ENCODE results near the gene CASQ2.

CASQ2 gene

DNA sequence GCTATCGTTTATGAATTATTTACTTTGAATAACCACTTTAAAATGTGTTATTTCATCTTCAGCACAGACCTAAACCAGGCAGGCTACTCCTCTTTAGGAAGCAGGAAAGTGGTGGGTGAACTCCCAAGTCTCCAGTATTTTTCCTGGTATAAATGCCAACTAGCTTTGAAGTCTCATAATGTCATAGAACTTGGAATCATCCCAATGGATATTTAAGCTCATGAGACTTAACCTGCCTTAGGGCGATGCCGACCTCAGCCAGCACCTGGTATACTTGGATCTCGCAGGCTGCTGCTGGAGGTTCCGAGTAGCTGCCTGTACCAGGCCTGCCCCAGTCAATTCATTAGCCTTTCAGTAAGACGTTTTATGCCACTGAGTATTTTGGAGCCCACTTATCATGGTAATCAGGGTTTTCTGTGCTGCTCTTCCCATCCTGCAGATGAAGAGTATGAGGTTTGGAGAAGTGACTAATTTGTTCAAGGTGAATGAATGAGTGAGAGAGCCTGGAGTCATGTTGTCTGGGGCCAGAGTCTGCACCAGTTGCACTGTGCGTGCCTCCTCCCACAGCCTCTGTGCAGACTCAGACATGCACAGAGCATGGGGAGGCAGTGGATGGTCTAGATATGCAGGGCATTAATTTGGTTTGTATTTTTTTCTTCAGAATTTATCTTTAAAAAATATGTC lies 91.9 kb downstream of the CASQ2 start:
- DNase-seq: no peak
- in situ Hi-C loops (cut with HindIII; ENCODE audit: low pct_ligation_motif_present, low pct_unique_long_range_greater_than_20kb, low sequenced_read_pairs): no loop called here

DNA sequence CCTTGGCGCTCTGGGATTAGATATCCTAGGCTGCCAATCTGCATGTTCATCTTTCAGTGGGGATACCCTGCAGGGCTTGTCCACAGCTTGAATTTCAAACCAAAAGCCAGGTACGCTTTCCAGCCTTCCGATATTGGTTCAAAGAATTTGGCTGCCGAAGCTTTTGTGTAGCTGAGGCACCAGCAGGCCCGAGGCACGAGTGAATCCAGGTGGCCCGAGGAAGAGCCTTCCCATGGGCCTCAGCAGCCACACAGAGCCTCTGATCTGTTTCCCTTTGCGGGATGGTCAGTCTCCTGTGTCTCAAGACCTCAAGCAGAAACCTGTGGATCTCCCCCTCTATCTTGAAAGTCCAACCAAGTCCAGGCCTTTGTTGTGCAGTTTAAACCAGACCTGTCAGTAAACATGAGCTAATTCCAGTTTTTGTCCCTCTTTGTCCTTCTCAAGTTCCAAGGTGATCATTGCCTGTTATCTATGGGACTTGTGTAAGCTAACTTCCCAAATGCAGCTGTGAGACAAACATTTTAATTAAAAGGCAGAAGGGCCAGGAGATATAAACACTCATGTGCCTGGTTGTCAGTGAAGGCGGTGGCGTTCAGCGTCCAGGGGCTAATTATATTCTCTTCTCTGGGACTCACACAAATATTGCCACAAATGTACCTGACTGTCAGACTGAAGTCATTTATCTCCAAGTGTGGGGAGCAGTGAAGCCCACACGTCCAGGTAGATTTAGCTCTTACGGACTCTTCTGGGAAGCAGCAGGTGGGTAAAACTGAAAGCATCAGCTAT lies 96.1 kb downstream of the CASQ2 start:
- DNase-seq: no peak
- in situ Hi-C loops (cut with HindIII; ENCODE audit: low pct_ligation_motif_present, low pct_unique_long_range_greater_than_20kb, low sequenced_read_pairs): no loop called here

DNA sequence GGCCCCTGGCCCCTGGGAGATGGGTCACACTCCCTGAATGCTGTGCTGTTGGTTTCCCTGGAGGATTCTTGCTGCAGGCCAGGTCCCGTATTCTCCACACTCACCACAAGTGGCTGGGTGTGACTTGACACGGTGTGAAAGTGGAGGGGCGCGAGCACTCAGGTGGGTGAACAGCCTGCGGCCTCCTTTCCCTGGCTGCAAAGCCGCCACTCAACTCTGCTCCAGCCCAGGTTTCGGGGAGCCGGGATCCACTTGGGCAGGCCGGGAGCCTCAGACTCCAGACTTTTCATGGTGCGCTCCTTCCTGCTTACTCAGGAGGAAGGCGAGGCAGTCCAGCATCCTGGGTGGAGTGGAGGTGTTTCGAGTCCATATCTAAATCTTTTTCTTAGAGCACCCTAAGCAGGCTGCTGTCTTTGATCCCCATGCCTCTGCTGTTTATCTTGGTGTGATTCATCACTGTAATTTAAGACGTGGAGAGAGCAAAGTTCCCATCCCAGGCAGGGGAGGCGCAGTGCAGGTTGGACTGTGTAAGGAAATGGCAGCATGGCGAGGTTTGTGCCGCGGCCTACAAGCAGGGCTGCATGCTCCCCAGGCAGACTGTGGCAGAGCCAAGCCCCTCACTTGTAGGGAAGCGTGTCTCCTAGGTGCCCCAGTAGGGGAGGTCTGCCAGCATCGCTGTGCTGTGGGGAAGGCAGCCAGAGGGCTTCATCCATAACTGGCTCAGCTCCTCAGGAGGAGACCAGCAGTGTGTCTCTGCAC lies 97.2 kb downstream of the CASQ2 start:
- DNase-seq: no peak
- in situ Hi-C loops (cut with HindIII; ENCODE audit: low pct_ligation_motif_present, low pct_unique_long_range_greater_than_20kb, low sequenced_read_pairs): no loop called here

DNA sequence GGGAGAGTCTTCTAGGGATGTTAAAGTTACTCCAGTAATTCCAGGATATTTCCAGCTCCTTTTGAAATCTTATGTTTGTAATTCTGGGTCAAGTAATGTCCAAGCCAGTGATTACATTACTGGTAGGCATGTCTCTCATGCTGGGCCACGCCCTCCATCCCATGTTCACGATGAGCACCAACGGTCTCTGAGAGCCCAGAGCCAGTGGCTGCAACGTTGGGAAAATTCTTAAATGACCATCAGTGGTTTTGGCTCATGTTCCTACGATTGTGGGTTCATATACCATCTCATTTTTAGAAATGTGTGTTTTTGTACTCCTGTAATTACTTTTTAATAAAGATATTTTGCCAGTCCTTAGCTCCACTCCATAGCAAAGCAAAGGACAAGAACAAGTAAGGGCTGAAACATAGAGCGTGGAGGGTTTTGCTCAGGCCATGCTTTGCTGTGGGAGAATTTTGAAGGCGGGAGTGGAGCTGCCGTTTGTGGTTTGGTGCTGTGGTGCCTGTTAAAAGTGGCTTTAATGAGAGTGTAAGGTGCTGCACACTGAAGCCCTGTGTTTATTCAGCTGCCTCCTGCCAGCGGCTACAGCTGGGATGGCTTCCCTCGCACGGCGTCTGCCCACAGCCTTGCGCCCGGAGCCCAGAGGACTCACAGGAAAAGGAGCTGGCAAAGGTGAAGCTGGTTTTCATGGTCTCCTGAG lies 97.9 kb downstream of the CASQ2 start:
- in situ Hi-C loops (cut with HindIII; ENCODE audit: low pct_ligation_motif_present, low pct_unique_long_range_greater_than_20kb, low sequenced_read_pairs): no loop called here
- DNase-seq: no peak

DNA sequence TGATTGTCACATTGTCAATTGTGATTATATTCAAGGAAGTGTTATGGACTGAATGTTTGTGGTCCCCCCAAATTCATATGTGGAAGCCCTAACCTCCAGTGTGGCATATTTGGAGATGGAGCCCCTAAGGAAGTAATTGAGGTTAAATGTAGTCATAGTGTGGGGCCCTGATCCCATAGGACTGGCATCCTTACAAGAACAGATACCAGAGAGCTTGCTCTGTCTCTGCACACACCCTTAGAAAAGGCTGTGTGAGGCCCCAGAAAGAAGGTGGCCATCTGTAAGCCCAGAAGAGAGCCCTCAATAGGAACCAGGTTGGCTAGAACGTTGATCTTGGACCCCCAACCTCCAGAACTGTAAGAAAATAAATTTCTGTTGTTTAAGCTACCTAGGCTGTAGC lies 98.6 kb downstream of the CASQ2 start:
- in situ Hi-C loops (cut with HindIII; ENCODE audit: low pct_ligation_motif_present, low pct_unique_long_range_greater_than_20kb, low sequenced_read_pairs): no loop called here
- no peak for DNase-seq

DNA sequence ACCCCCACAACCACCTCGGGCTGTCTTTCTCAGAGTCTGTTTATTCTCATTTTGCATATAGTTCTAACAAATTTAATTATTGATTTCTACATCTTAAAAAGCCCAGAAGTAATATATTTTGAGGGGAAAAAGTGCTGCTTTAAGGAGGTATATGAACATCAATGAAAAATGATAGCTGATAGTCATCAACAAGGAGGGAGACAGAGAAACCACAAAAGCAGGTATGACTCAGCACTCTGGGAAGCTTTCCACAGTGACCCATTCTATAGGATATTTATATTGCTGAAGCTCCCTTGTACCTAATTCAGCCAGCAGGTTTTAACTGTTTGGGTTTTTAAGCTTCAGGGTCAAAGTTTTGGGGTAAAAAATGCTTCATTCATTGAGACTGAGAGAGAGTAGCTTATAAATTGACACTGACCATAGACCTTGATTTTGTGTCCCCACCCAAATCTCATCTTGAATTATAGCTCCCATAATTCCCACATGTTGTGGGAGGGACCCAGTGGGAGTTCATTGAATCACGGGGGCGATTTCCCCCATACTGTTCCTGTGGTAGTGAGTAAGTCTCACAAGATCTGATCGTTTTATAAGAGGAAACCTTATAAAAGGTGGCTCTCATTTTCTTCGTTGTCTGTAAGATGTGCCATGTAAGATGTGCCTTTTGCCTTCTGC lies 99.4 kb downstream of the CASQ2 start:
- in situ Hi-C loops (cut with HindIII; ENCODE audit: low pct_ligation_motif_present, low pct_unique_long_range_greater_than_20kb, low sequenced_read_pairs): no loop called here
- DNase-seq: peak; percentile 48

DNA sequence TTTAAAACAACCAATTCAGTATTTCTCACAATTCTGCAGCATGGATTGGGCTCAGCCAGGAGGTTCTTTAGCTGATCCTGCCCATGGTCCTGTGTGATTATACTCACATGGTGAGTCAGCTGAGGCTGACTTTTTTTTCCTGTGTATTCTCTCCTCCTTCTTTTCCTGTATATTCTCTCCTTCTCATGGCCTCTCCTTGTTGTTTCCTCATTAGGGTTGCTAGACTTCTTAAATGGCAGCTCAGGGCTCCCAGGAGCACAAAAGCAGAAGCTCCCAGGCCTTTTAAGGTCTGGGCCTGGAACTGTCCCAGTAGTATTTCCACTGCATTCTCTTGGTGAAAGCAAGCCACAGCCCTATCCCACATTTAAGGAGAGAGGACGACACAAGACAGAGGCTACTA lies 99.9 kb downstream of the CASQ2 start:
- no peak for DNase-seq
- in situ Hi-C loops (cut with HindIII; ENCODE audit: low pct_ligation_motif_present, low pct_unique_long_range_greater_than_20kb, low sequenced_read_pairs): no loop called here

DNA sequence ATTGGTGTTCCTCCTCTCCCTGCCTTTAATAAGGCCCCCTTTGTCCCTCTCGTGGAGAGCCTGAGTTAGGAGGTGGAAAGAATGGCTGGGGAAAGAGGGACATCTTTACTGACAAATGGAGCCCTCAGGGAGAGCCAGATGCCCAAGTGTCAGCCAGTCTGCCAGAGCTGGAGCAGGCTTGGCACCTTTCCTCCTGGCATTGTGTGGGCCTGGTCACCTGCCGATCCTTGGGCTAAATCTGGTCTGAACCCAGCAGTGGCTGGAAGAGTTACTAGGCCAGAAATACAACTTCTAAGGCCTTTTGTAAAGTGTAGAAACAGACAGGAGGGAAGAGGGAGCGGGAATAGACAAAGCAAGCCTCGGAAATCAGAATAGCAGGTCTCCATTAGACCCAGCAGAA lies 101.8 kb downstream of the CASQ2 start:
- DNase-seq: no peak
- in situ Hi-C loops (cut with HindIII; ENCODE audit: low pct_ligation_motif_present, low pct_unique_long_range_greater_than_20kb, low sequenced_read_pairs): no loop called here

DNA sequence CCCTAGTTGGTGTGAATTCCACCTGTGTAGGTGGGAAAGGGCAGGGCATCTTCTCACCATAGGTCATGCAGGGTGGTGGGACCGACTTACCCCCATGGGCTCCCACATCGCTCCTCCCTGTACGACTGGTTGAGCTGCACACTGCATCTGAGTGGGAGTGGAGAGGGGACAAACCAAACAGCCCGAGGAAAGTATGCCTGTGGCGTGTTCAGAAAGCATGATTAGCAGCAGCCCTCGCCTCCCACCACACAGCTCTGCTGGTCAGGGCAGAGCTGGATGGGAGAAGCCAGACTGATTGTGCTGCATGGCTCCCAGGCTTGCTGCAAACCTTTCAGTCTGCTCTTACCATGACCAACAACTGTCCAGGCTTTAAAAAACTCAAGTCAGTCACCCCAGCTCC lies 102.3 kb downstream of the CASQ2 start:
- no peak for DNase-seq
- in situ Hi-C loops (cut with HindIII; ENCODE audit: low pct_ligation_motif_present, low pct_unique_long_range_greater_than_20kb, low sequenced_read_pairs): no loop called here

DNA sequence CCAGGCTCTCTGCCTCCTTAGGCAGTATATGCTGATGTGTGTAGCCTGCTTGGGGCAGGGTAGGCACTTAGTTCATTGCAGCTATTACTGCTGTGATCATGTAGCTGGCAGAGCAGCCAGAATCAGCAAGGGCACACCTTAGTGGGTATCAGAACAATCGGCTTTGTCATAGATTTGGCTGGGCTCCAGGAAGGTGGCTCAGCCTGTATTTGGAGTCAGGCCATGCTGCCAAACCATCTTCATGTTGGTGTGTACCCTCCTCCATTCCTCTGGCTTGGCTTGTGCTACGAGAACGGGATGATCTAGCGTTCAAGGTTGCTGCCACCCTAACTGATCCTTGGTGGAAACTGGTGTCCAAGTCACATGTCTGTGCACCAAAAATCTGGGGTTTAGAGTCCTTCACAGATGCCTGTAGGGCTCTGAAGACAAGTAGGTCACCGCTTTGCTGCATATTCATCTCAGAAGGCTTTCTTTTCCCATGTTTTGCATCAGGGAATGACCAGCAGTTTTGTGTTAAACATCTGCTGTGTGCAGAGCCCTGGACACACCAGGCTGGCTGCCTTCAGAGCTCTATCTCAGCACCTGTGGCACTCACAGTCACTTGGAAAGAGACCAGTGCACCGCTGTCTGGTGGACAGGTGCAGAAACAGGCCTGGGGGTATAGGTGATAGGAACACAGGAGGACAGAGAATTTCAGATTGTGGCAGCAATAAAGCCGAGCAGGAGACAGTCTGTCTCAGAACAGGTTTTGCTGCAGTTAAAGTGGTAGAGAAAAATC lies 103.0 kb downstream of the CASQ2 start:
- DNase-seq: no peak
- in situ Hi-C loops (cut with HindIII; ENCODE audit: low pct_ligation_motif_present, low pct_unique_long_range_greater_than_20kb, low sequenced_read_pairs): no loop called here

DNA sequence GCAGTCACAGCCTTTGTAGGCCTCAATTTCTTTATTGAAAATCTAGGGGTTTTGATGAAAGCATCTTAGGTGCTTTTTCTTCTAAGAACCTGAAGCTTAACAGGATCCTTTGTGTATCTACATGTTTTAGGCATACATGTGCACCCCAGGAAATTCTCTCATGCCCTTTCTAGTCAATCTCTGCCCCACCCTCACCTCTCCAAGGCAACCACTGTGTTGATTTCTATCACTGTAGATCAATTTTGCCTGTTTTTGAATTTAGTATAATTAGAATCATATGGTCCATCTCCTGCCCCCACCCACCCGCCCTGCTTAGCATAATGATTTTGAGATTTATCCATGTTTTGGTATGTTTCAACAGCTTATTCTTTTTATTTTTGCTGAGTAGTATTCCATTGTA lies 107.4 kb downstream of the CASQ2 start:
- in situ Hi-C loops (cut with HindIII; ENCODE audit: low pct_ligation_motif_present, low pct_unique_long_range_greater_than_20kb, low sequenced_read_pairs): no loop called here
- no peak for DNase-seq

DNA sequence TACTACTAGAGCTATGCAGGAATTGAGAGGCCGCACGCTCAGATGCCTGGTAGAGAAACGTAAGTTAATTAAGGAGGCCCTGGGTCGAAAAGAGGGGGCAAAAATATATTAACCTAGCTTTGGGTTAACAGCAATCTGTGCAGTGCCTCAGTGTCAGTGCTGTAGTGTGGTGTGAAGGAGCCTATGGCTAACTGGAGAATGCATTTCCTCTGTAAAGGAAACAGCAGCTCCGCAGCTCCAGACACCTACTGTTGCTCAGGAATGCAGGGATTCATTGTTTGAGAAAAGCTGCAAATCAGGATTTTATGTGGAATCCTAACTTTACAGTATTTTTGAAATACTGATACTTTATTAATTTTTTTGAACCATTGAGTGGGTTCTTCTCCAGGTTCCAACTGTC lies 108.4 kb downstream of the CASQ2 start:
- in situ Hi-C loops (cut with HindIII; ENCODE audit: low pct_ligation_motif_present, low pct_unique_long_range_greater_than_20kb, low sequenced_read_pairs): no loop called here
- no peak for DNase-seq

DNA sequence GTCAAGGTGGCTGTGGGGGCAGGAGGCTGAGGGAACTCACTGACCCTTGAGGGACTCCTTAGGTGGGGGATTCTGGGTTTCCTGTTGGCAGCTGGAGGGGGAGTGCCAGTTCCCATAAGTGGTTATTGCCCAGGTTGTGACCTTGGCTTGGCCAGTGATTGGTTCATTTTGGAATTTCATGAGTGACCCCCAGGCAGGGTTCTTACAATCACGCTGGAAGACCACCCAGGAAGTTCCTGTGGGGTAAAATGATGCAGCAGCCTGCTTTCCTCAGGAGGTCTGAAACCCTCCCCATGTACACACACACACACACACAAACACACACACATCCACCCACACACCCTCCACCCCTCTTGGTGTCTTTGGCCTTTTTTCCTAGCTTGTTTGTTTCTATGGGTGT lies 109.9 kb downstream of the CASQ2 start:
- in situ Hi-C loops (cut with HindIII; ENCODE audit: low pct_ligation_motif_present, low pct_unique_long_range_greater_than_20kb, low sequenced_read_pairs): no loop called here
- no peak for DNase-seq

DNA sequence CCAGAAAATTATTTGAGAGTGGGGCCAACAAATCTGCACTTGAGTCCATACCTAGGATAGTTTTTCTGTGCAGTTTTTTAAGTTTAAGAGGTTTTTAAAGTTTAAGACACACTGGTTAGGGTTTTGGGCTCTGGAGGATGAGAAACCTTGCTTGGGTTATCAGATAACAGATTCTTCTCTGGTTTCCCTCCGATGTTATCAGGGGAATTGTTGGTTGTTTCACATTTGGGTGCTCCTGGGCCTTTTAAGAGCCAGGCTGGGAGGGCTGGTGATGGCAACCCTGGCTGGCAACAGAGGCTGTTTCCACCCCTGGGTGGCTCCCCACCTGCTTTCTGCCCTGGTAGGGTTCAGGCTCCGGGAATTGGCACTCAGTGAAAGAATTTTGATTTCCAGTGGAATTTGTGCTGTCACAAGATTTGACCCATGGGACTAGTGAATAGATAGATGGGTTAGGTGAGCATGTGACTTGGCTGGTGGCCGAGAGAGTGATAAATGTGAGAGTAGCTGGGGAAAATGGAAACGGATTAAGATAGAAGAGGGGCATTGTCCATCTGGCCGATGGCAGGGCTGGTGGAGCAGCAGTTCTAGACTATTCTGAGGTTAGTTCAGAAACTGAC lies 111.9 kb downstream of the CASQ2 start:
- no peak for DNase-seq
- in situ Hi-C loops (cut with HindIII; ENCODE audit: low pct_ligation_motif_present, low pct_unique_long_range_greater_than_20kb, low sequenced_read_pairs): no loop called here

DNA sequence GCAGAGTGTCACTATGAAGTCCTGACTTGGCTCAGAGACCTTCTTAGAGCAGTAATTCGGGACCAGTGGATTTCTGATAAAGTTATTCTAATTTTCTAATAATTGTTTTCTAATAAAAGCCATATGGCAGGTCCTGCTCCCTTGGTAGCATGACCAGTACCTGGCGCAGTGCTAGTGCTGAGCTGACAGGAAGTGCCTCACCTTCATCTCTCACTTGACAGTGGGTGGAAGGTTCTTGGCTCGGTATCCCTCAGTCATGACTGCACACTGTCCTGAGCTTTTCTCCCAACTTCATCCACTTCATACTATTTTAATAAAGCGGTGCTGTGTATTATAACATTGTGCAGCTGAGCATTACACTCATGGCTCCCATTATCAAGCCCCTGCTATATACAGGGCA lies 112.6 kb downstream of the CASQ2 start:
- in situ Hi-C loops (cut with HindIII; ENCODE audit: low pct_ligation_motif_present, low pct_unique_long_range_greater_than_20kb, low sequenced_read_pairs): no loop called here

DNA sequence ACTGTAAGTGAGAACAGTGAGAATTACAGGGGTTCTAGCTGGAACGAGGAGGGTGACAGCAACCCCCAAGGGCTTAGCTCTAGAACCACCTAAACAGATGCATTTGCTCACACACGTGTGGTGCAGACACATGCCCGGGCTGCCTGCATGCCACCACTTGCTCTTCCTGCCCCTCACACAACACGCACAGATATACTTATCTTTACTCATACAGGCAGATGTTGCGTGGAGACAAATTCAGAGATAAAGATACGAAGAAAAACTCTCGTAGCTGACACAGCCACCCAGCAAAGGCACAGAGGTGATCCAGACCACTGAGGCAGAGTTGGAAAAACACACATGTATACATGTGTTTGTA lies 113.2 kb downstream of the CASQ2 start:
- in situ Hi-C loops (cut with HindIII; ENCODE audit: low pct_ligation_motif_present, low pct_unique_long_range_greater_than_20kb, low sequenced_read_pairs): no loop called here

More for the DNA sequence above, 112.6 kb downstream of the CASQ2 start:
- no peak for DNase-seq

DNA sequence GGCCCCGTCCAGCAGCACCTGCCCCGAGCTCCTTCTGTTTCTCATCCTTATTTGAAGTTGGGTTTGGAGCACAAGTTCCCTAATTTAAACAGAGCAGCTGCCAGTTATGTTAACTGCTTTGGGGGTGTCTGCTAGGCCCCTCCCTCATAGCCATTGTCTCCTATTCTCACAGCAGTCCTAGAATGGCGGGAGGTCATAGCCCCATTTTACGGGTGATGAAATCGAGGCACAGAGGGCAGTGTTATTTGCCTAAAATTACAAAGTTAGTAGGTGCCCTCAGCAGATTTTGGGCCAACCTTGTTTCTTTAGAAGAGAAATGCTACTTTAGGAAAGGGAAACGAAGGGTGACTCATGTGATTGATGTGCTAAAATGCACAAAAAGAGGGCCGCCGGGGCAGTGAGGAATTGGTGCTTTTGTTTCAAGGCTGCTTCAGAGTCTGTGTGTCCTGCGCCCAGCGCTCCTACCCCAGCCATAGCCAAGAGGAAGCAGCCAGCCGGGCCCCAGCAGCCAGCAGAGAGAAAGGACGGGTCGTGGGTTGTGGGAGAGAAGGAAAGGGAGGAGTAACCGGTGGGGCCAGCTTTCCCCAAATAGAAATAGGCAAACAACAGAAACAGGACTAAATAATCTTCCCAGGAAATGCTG lies 113.7 kb downstream of the CASQ2 start:
- no peak for DNase-seq
- in situ Hi-C loops (cut with HindIII; ENCODE audit: low pct_ligation_motif_present, low pct_unique_long_range_greater_than_20kb, low sequenced_read_pairs): no loop called here

More for the DNA sequence above, 113.2 kb downstream of the CASQ2 start:
- no peak for DNase-seq
